Hematopoietic multipotent progenitor cell treated with erythropoietin and hydrocortisone succinate and interleukin-3 and kit ligand, for 17 days (in vitro differentiated cells): ENCODE results near the gene TRIO.
"Not testable (repeated sequence)": the region's sequence is repeated elsewhere in the genome, so short reads cannot be mapped to it uniquely, and the experiment has no call there.

Source experiments
- DNase-seq: peaks from one replicate; pipeline ENCODE4 v3.0.0-alpha.2; 2015; ENCODE audit warnings: low spot score

TRIO gene

DNA sequence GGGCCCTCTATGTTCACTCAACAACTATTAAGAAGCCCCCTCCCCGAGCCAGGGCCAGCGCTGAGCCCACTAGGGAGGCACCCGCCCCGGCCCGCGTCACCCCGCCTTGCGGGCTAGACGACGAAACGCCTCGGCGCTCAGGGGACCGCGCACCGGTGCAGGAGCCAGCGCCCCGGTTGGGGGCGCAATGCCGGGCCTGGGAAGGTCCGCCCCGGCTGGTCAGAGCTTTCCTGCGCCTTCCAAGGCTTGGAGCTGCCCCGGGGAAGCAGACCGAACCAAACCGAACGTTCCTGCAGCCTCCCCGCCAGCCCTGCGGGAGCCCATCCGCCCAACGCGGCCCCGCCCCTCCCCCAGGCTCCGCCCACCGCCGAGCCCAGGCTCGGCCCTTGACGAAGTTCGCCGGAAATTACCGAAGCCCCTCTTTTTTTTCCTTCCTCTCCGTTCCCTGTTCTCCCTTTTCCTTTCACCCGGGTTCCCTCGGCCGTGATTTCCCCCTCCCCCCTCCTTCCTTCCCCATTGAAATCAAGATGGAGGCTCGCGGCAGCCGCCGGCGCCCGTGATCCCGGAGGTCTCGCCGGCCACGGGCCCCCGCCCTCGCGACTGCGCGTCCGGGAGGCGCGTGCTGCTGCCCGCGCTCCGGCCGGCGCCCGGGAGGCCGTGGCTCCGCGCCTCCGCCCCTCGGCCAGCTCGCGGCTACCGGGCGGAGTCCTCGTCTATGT is at the start of gene TRIO:
TRIO (plus strand) TSS at position 516 of the 719 bp plus-strand sequence. CDS start 384 bp downstream, outside the sequence.
- peak; percentile 30 for DNase-seq

GRCh38 chr5:14097380-14097779 is 45.8 kb upstream of the TRIO start:
- DNase-seq: not testable (repeated sequence)

- DNase-seq: no peak
These were observed 45.1 kb upstream of the TRIO start for GRCh38 chr5:14097998-14098471.

DNA sequence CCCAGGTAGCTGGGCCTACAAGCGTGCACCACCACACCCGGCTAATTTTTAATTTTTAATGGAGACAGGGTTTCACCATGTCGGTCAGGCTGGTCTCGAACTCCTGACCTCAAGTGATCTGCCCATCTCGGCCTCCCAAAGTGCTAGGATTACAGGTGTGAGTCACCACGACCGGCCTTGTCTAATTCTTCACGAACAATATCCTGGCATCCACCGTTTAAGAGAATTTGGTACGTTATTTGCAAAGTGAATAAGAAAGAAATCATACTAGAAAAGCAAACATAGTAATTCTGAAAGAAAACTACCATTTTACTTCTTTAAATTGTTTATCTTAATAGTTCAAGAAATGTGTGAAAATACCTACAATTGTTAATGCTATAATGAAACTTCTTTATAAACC is 42.9 kb upstream of the TRIO start:
- no peak for DNase-seq

DNA sequence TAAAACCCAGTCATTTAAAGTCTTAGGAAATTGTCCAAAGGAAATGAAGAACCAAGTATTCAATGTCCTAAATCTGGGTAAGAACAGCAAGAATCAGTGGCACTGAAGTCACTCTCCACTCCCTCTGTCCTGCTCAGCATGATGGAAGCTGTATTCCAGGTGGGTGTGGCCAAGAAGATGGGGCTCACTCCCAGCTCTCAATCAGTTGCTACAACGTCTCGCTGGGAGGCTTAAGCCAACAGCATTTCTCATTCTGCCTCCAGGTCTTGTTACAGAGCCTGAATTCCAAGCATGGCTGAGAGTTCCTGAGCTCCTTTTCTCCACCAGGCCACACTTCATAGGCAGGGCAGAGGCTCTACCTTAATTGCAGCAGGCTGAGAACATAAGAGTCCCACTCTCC is 41.2 kb upstream of the TRIO start:
- DNase-seq: no peak

GRCh38 chr5:14102666-14103065 is 40.5 kb upstream of the TRIO start:
- no peak for DNase-seq

GRCh38 chr5:14105718-14106410 is 37.3 kb upstream of the TRIO start:
- DNase-seq: no peak

GRCh38 chr5:14107536-14107935 is 35.6 kb upstream of the TRIO start:
- no peak for DNase-seq

GRCh38 chr5:14108170-14108996 is 34.8 kb upstream of the TRIO start:
- DNase-seq: peak; percentile 6

DNA sequence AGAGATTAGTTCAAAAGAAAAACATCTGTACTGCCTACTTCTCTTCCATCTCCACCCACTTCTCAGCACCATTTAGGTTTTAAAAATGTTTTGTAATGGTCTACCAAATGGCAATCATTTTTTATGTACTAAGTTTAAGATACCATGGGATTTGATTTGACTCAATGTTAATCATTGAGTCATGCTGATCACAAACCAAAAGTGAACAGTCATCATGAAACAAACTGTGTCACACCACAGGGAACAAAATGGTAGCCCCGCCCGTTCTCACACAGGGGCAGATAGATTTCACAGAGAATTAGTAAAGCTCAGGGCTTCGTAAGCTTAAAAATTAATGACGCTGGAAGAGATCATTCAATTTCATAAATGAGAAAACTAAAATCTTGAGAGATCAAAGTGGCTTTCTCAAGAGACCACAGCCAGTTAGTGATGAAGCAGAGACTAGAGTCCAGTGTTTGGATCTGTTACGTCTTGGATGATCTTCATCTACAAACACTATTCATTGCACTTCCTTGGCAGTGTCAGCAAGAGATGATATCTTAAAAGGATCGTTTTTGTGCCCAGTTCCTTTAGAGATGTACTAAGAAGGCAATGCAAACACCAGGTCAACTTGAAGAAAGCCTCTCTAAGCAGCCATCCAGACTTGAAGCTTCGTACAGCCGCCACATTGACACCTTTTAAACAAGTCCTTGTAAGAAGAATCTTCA is 33.9 kb upstream of the TRIO start:
- no peak for DNase-seq

DNA sequence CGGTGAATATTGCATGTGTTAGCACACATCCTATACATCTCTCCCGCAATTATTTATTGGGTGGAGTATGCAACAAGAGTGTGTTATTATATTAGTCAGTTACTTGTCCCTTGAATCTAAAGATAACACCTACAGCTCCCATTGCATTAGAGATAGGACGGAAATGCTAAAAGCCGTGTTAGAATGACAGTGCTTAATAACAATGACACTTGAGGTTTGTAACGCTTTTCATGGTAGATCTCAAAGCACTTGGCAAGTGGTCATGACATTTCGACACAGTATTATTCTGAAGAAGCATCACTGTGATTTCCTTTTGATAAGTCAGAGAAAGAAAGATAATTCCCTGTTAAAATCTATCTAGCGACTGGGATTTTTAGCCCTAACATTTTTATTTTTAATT is 33.4 kb upstream of the TRIO start:
- no peak for DNase-seq

GRCh38 chr5:14110196-14110595 is 32.9 kb upstream of the TRIO start:
- no peak for DNase-seq

DNA sequence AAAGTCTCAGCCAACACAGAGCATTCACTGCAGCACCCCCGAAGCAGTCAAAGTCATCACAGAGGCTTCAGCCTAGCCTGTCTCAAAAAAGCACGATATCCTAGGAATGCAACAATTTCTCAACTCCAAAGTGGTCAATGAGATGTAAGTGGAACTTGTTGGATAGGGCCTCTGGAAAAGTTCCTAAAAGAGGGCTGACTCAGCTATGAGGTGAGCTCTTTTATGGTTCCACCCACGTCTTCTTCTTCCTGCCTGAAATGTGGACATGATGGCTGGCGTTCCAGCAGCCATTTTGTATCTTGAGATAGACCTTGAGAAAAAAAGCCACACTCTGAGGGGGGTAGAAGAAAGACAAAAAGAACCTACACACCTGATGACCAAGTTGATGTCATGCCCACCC is 32.5 kb upstream of the TRIO start:
- no peak for DNase-seq

DNA sequence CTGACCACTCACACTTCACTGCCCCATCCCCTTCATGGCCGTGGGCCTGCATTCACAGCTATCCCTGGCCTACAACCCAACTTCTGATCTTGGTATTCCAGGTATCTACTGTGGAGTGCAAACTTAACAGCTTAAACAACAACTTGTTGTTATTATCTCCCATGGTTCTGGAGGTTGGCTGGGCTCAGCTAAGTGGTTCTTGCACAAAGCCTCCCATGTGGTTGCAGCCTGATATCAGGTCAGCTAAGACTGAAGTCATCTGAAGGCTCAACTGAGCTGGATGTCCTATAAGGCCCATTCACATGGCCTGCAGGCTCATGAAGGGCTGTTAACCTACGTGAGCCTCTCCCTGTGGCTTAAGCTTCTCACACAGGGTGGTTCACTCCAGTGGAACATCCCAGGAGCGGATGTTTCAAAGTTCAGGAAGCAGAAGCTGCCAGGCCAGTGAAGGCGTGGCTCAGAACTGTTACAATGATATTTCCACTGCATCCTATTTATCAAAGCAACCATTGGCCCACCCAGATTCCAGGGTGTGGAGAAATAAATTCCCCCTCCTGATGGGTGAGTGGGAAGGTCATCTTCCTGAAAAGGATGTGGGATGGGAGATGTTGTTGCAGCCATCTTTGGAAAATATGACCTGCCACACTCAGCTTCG is 30.0 kb upstream of the TRIO start:
- DNase-seq: no peak

DNA sequence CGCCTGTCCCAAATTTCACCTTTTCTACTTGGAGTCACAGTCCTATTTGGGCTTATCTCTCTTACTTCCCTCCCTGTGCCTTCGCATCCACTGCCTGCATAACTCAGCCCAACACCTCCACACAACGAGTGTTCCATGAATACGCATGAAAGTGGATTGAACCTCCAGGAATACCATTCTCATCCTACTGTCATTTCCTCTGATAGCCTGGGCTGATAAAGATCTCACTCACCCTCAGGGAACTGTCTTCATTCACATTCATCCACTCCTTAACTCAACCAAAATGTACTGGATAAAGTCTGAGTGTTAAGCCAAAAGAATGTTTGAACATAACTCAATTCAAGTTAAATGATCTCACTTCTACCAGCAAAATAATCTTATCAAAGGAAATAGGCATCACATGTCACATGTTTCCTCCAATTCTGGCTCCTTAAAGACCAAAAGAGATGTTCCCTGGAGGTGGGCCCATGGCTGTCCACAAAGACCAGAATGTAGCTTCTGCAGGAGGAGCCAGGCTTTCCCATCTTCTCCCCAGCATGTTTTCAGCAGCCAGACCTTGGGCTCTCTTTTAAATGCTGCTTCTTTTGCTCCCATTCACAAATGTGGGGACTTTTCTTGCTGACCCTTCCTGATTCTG is 28.4 kb upstream of the TRIO start:
- no peak for DNase-seq

DNA sequence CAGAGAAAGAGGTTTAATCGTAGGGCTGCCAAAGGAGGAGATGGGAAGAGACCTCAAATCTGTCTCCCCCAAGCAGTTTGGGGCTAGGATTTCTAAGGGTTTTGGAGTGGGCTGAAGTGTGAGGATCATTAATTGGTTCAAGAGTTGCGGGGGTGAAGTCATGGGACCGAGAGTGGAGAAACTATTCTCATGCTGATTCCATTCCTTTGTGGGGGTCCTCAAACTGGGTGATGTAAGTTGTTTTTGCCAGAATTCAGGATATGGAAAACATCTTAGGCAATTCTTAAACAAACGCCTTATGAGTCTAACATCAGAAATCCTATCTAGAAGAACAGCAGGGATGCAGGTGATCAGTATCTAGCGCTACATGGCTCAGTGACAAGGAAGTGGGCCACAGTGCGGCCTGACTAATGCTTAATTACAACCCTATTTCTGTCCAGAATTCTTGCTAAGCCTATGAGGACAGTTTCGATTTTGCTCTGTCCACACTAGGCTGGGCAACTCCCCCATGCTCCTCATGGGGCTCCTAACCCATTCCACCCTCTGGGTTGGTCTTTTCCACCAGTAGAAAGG is 27.7 kb upstream of the TRIO start:
- no peak for DNase-seq

GRCh38 chr5:14118551-14119320 is 24.4 kb upstream of the TRIO start:
- no peak for DNase-seq

GRCh38 chr5:14120176-14120575 is 23.0 kb upstream of the TRIO start:
- no peak for DNase-seq

DNA sequence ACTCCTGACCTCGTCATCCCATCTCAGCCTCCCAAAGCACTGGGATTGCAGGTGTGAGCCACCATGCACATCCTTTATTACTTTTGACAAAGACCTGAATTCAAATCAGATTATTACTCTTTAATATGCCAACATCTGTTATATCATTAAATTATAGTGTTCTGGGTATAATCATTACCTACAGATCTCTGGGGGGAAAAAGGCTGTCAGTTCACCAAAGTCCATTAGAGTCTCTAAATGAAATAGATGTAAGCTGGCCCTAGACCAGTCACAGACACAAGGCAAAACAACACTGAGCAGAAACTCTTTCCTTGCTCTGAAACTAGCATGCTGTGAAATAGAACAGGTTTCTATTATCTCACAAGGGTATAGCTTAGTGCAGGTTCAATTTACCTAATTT is 21.6 kb upstream of the TRIO start:
- DNase-seq: no peak

DNA sequence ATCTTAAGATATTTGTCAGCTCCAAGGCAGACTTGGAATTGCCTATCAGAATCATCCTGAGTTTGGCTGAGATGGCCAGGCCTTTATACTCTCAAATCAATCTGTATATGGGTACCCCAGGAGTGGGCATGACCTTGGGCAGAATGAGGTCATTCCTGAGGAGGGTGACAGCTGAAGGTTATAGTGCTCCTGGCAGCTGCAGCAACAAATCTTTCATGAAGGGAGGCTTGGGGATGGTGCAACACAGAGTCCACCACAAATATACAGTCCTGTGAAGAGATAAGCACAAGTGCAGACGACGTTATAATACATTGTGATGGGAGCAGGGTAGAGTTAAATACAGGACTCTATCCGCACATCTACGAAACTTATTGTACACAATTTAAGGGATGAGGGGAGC is 21.1 kb upstream of the TRIO start:
- DNase-seq: no peak
